ENCODE measurements around the gene CEP170.

DNA sequence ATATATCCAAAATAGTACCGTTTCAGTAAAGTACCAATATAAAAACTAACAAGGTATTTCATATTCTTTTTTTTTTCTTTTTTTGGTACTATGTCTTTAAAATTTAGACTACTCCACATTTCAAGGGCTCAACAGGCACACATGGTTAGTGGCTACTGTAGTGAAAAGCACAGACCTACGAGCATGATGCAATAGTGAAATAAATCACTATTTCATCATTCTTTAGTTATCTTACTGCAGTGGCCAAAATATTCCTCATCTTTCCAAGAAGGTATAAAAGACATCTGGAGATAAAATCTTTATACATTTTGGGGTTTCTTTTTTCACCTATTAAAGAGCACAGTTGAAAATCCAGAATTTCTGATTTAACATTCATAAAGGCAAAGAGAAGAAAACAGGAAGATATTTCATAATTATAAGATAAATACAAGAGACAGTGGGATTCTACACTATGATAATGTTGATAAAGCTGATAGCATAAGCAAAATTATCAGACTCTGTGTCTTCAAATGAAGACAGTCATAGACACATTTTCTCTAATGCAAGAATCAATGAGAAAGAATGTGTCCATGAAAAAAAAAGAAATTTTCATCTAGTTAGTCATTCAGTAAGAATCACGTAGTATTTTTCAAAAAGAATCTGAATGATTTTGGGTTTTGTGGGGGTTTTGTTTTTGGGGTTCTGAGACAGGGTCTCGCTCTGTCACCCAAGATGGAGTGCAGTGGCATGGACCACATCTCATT lies 41.9 kb downstream of the CEP170 start:
- no peak for TF ChIP-seq CTCF (IDR thresholded peaks at IDR 0.05; ENCODE audit: poor library complexity)
- no peak for TF ChIP-seq EZH2phosphoT487 (IDR thresholded peaks at IDR 0.05; ENCODE audit: low read depth, severe bottlenecking, unreplicated experiment)
- no peak for TF ChIP-seq EZH2 (IDR thresholded peaks at IDR 0.05; ENCODE audit: borderline replicate concordance)
